Activated naive CD4-positive, alpha-beta T cell treated with anti-CD3 and anti-CD28 coated beads, Interleukin-2, amount 50 U/mL, for 72 hours (primary cell): ENCODE results near the gene MRS2. TPM values are rescaled to one million over a fixed set of nuclear protein-coding genes. Genes with fewer than 3 reads are reported as not detected.
A peak's percentile ranks its signal among the peaks of the same experiment; 100 is the strongest.

Source experiments
- ATAC-seq, 2 donors: fragments of 150-1000 bp; cut with Tn5 transposase; 2 replicates each; pipeline ENCODE4 v1.10.0; 2021; ENCODE audit warnings: mild to moderate bottlenecking in 2 of 2, moderate library complexity in 2 of 2
- DNase-seq, 2 donors: peaks; one replicate each; pipeline ENCODE4 v3.0.0; 2021 to 2022; ENCODE audit warnings: low spot score in 2 of 2
- H3K27ac Mint-ChIP-seq, 2 donors: one replicate each; pipeline ENCODE4 v1.8.0; 2022; ENCODE audit warnings: mild to moderate bottlenecking in 2 of 2, mixed read lengths in 2 of 2
- H3K36me3 Mint-ChIP-seq, 2 donors: one replicate each; pipeline ENCODE4 v1.8.0; 2022; ENCODE audit warnings: mixed read lengths in 2 of 2
- H3K9me3 Mint-ChIP-seq, 2 donors: one replicate each; pipeline ENCODE4 v1.8.0; 2022; ENCODE audit warnings: mixed read lengths in 2 of 2
- total RNA-seq, 2 donors: library from RNA; stranded (reverse); gene quantifications; one replicate each; pipeline ENCODE4 v1.2.3, GENCODE V29; 2022

The MRS2 gene
- total RNA-seq, 2 donors from 2014 or later = 15.1 to 28.5 TPM

GRCh38 chr6:24446670-24447069 is 43.9 kb downstream of the MRS2 start:
- no peaks in the 10 kb centered on the region for H3K9me3 Mint-ChIP-seq
- no peaks in the 10 kb centered on the region for H3K36me3 Mint-ChIP-seq
- DNase-seq (no peak), ATAC-seq (no peak)
- H3K27ac Mint-ChIP-seq = no peak overlapping the region

- H3K9me3 Mint-ChIP-seq = no peaks in the 10 kb centered on the region
- no peak for DNase-seq
- no peak overlapping the region for H3K27ac Mint-ChIP-seq
- ATAC-seq = no peak
- no peaks in the 10 kb centered on the region for H3K36me3 Mint-ChIP-seq
Measured at GRCh38 chr6:24448396-24448795, 45.7 kb downstream of the MRS2 start.

GRCh38 chr6:24448828-24449525 is 46.2 kb downstream of the MRS2 start:
- no peaks in the 10 kb centered on the region for H3K9me3 Mint-ChIP-seq
- H3K36me3 Mint-ChIP-seq = no peaks in the 10 kb centered on the region
- H3K27ac Mint-ChIP-seq = peak overlapping the region in 1 of 2 donors; percentile 19
- no peak for ATAC-seq
- DNase-seq = no peak

- no peak for DNase-seq
- Mint-ChIP-seq H3K36me3 (no peaks in the 10 kb centered on the region), H3K9me3 (no peaks in the 10 kb centered on the region), H3K27ac (peak overlapping the region in 1 of 2 donors; percentile 14)
- ATAC-seq = no peak
Measured at GRCh38 chr6:24451581-24452388, 49.0 kb downstream of the MRS2 start.

GRCh38 chr6:24453921-24454320 is 51.2 kb downstream of the MRS2 start:
- ATAC-seq (no peak), DNase-seq (no peak)
- Mint-ChIP-seq H3K9me3 (no peaks in the 10 kb centered on the region), H3K27ac (no peak overlapping the region), H3K36me3 (no peaks in the 10 kb centered on the region)

GRCh38 chr6:24454452-24454851 is 51.7 kb downstream of the MRS2 start:
- Mint-ChIP-seq H3K9me3 (no peaks in the 10 kb centered on the region), H3K27ac (no peak overlapping the region), H3K36me3 (no peaks in the 10 kb centered on the region)
- no peak for DNase-seq
- no peak for ATAC-seq

GRCh38 chr6:24455061-24455460 is 52.3 kb downstream of the MRS2 start:
- Mint-ChIP-seq H3K36me3 (no peaks in the 10 kb centered on the region), H3K9me3 (no peaks in the 10 kb centered on the region), H3K27ac (no peak overlapping the region)
- DNase-seq (no peak), ATAC-seq (no peak)

GRCh38 chr6:24458134-24458533 is 55.4 kb downstream of the MRS2 start:
- no peak overlapping the region for H3K27ac Mint-ChIP-seq
- ATAC-seq (no peak), DNase-seq (no peak)
- H3K9me3 Mint-ChIP-seq = no peaks in the 10 kb centered on the region
- H3K36me3 Mint-ChIP-seq = no peaks in the 10 kb centered on the region

- no peak for DNase-seq
- no peaks in the 10 kb centered on the region for H3K9me3 Mint-ChIP-seq
- no peak for ATAC-seq
- no peaks in the 10 kb centered on the region for H3K36me3 Mint-ChIP-seq
- H3K27ac Mint-ChIP-seq = no peak overlapping the region
Measured at GRCh38 chr6:24458941-24459340, 56.2 kb downstream of the MRS2 start.

- Mint-ChIP-seq H3K27ac (no peak overlapping the region), H3K36me3 (no peaks in the 10 kb centered on the region), H3K9me3 (no peaks in the 10 kb centered on the region)
- DNase-seq (no peak), ATAC-seq (no peak)
Measured at GRCh38 chr6:24460966-24461365, 58.2 kb downstream of the MRS2 start.

- no peak for DNase-seq
- ATAC-seq = no peak
- Mint-ChIP-seq H3K9me3 (no peaks in the 10 kb centered on the region), H3K27ac (no peak overlapping the region), H3K36me3 (no peaks in the 10 kb centered on the region)
Measured at GRCh38 chr6:24464253-24465038, 61.7 kb downstream of the MRS2 start.

- ATAC-seq (no peak), DNase-seq (no peak)
- no peaks in the 10 kb centered on the region for H3K36me3 Mint-ChIP-seq
- no peak overlapping the region for H3K27ac Mint-ChIP-seq
- no peaks in the 10 kb centered on the region for H3K9me3 Mint-ChIP-seq
Measured at GRCh38 chr6:24469811-24470210, 67.1 kb downstream of the MRS2 start.

- ATAC-seq = no peak
- no peaks in the 10 kb centered on the region for H3K36me3 Mint-ChIP-seq
- no peak overlapping the region for H3K27ac Mint-ChIP-seq
- no peak for DNase-seq
- H3K9me3 Mint-ChIP-seq = no peaks in the 10 kb centered on the region
Measured at GRCh38 chr6:24472181-24472580, 69.4 kb downstream of the MRS2 start.

Other genes with a start within 250 kb of the MRS2 start
- under 1 TPM; 0.08 to 0.18 TPM for gene DCDC2, start 44.9 kb upstream of the MRS2 start, total RNA-seq
- under 1 TPM; 0.16 to 0.99 TPM for gene GPLD1, start 86.6 kb downstream of the MRS2 start, total RNA-seq
- 10 to 100 TPM; 10.5 to 14.6 TPM for gene ALDH5A1, start 92.0 kb downstream of the MRS2 start, total RNA-seq
- under 1 TPM in 1 of 2 donors, not detected in 1; 0.74 TPM for gene KIAA0319, start 243.3 kb downstream of the MRS2 start, total RNA-seq